ENCODE measurements around the gene SERPINI1.

DNA sequence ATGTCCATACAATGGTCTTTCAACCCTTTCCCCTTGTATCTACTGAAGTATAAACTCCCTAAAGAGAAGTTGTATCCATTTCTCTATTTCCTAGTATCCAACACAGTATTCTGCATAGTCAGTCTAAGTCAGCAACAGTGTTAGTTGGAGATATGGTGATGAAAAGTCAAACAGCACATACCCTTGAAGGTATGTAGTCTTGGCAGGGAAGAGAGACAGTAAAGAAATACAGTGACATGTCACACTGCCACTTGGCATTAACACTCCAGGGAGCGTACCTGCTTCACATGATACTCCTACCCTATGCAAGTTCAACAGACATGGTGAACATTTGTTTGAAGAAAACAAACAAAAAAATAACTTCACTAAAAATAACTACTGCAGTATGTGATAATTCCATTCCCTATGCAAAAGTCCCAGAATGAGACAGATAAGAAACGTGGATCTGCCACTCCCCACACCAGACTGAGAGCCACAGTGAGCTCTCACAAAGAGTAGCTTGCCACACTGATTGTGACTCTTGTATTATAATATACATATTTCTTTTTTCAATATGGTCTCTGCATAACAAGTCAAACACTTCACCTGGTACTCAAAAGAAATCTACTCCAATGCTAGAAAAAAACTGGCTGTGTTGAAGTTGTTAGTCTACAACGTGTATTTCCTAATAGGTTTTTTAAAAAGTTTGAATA, 6.7 kb upstream of the SERPINI1 start:
- TF ChIP-seq, protein P1, sequence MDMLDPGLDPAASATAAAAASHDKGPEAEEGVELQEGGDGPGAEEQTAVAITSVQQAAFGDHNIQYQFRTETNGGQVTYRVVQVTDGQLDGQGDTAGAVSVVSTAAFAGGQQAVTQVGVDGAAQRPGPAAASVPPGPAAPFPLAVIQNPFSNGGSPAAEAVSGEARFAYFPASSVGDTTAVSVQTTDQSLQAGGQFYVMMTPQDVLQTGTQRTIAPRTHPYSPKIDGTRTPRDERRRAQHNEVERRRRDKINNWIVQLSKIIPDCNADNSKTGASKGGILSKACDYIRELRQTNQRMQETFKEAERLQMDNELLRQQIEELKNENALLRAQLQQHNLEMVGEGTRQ (IDR thresholded peaks at IDR 0.05; ENCODE audit: low read length) = no peak
- TF ChIP-seq JUND (IDR thresholded peaks at IDR 0.05; ENCODE audit: low read length) (no peak), CTCF (IDR thresholded peaks at IDR 0.05; ENCODE audit: control extremely low read depth in 1 of 3, insufficient read depth in 1 of 3, low read depth in 1 of 3, low read length in 3 of 3) (no peak), NANOG (IDR thresholded peaks at IDR 0.05; ENCODE audit: insufficient read depth, low read depth, low read length, poor library complexity, severe bottlenecking) (no peak), POLR2A (IDR thresholded peaks at IDR 0.05; ENCODE audit: control extremely low read depth in 1 of 2, low read depth in 2 of 2, low read length in 2 of 2) (no peak)

All from H1 (cell line).